HepG2 (cell line): Measurements from ENCODE around the gene TPBG. TPM values are rescaled to one million over a fixed set of nuclear protein-coding genes. Genes with fewer than 3 reads are reported as not detected.
A peak's percentile ranks its signal among the peaks of the same experiment; 100 is the strongest.
"Not testable (repeated sequence)": the region's sequence is repeated elsewhere in the genome, so short reads cannot be mapped to it uniquely, and the experiment has no call there.

Source experiments
- ATAC-seq: fragments of 200-7000 bp; cut with Tn5 transposase; 3 replicates; pipeline ENCODE4 v1.9.1; 2020; ENCODE audit warnings: mild to moderate bottlenecking, moderate library complexity
- BruUV-seq: library from RNA; stranded (reverse); fragments of 400-500 nt; replicated peaks from 2 replicates; lab custom pipeline; 2021; lab: Mats Ljungman, UMichigan
- CTCF ChIA-PET: fragments of 300-600 bp; formaldehyde crosslinking; extraction: SDS; loops from one replicate; lab custom pipeline; 2021; ENCODE audit warnings: low total read pairs, inconsistent platforms, low intra/inter-chr PET ratio; lab: Yijun Ruan, JAX
- POLR2A ChIA-PET: fragments of 350-600 bp; sonication (Branson Sonifier 250); formaldehyde crosslinking; loops from one replicate; lab custom pipeline; 2020; ENCODE audit warnings: antibody characterized with exemption, inconsistent platforms; lab: Yijun Ruan, JAX
- DNase-seq: peaks from one replicate; pipeline ENCODE4 v3.0.0-alpha.2; 2015; ENCODE audit warnings: low spot score
- FAIRE-seq: peaks from 3 replicates; lab custom pipeline; 2011; peaks lifted over from hg19 to GRCh38; lab: Jason Lieb, UNC
- H2AFZ ChIP-seq: one replicate; pipeline ENCODE4 v1.6.1; 2011; ENCODE audit warnings: low read length, inconsistent platforms
- H3K27ac ChIP-seq: fragments of 300-600 bp; 3 replicates; pipeline ENCODE4 v1.8.0; 2011; ENCODE audit warnings: mixed run types, mild to moderate bottlenecking, mixed read lengths, low read length, inconsistent platforms; ENCODE audit not compliant: insufficient read depth; ENCODE audit errors: extremely low read length
- H3K27me3 ChIP-seq, 2 experiments: fragments of 200-600 bp in 1 of 2; 2 replicates in 1 of 2; 3 replicates in 1 of 2; pipeline versions ENCODE4 v1.6.0 to v1.8.0; 2011; ENCODE audit warnings: low read length in 2 of 2, mild to moderate bottlenecking in 2 of 2, moderate library complexity in 2 of 2, inconsistent platforms in 1 of 2; ENCODE audit not compliant: insufficient read depth in 2 of 2, control insufficient read depth in 1 of 2
- H3K36me3 ChIP-seq, 2 experiments: fragments of 200-600 bp in 1 of 2; replicated peaks in 1 of 2; 2 replicates in 1 of 2; 3 replicates in 1 of 2; pipeline versions ENCODE4 v1.5.1 to v1.8.0; 2011; ENCODE audit warnings: low read length in 2 of 2, inconsistent platforms in 1 of 2; ENCODE audit not compliant: insufficient read depth in 2 of 2, control insufficient read depth in 1 of 2
- H3K4me1 ChIP-seq: 2 replicates; pipeline ENCODE4 v1.5.1; 2012; ENCODE audit warnings: low read length, inconsistent platforms; ENCODE audit not compliant: insufficient read depth
- H3K4me2 ChIP-seq: 2 replicates; pipeline ENCODE4 v1.6.0; 2011; ENCODE audit warnings: low read depth, low read length, inconsistent platforms
- H3K4me3 ChIP-seq, 3 experiments: fragments of 200-600 bp in 1 of 3; sonication (generic), shearing (Covaris generic) in 1 of 3; replicated peaks in 1 of 3; 2 replicates each; pipeline ENCODE4 v1.5.1; 2011 to 2016; ENCODE audit warnings: low read length in 3 of 3, inconsistent platforms in 2 of 3, low read depth in 2 of 3, mild to moderate bottlenecking in 2 of 3, control low read depth in 1 of 3, mixed read lengths in 1 of 3; ENCODE audit not compliant: insufficient read depth in 1 of 3
- H3K79me2 ChIP-seq: one replicate; pipeline ENCODE4 v1.6.1; 2011; ENCODE audit warnings: low read length, inconsistent platforms; ENCODE audit not compliant: insufficient read depth
- H3K9ac ChIP-seq: 2 replicates; pipeline ENCODE4 v1.6.0; 2011; ENCODE audit warnings: mild to moderate bottlenecking, low read depth, low read length, inconsistent platforms; ENCODE audit not compliant: insufficient read depth
- H3K9me3 ChIP-seq: 2 replicates; pipeline ENCODE4 v1.5.1; 2012; ENCODE audit warnings: mild to moderate bottlenecking, low read length
- H4K20me1 ChIP-seq: 2 replicates; pipeline ENCODE4 v1.6.0; 2011; ENCODE audit warnings: inconsistent platforms, mild to moderate bottlenecking, low read length, moderate library complexity; ENCODE audit not compliant: insufficient read depth
- RBAK ChIP-seq: sonication (generic); formaldehyde crosslinking; IDR thresholded peaks from 2 replicates; pipeline ENCODE4 v1.5.1; 2020; ENCODE audit warnings: mild to moderate bottlenecking, missing genetic modification reagents
- SCMH1 ChIP-seq: sonication (generic); formaldehyde crosslinking; IDR thresholded peaks from 2 replicates; pipeline ENCODE4 v1.9.0; 2021; ENCODE audit warnings: missing genetic modification reagents, mild to moderate bottlenecking, borderline replicate concordance
- SMARCE1 ChIP-seq: fragments of 450-650 bp; IDR thresholded peaks from 2 replicates; pipeline ENCODE4 v1.6.1; 2017; ENCODE audit warnings: borderline replicate concordance
- YY1 ChIP-seq: IDR thresholded peaks from 2 replicates; pipeline ENCODE4 v1.6.1; 2011; ENCODE audit warnings: low read length, low read depth, moderate library complexity, mild to moderate bottlenecking; ENCODE audit not compliant: insufficient read depth, insufficient replicate concordance
- ZMAT3 ChIP-seq: sonication (generic); formaldehyde crosslinking; conservative IDR thresholded peaks from 2 replicates; pipeline ENCODE4 v1.7.0; 2021; ENCODE audit warnings: missing genetic modification reagents
- ZNF34 ChIP-seq: sonication (generic); formaldehyde crosslinking; IDR thresholded peaks from 2 replicates; pipeline ENCODE4 v1.4.0; 2020; ENCODE audit warnings: mild to moderate bottlenecking, missing genetic modification reagents, borderline replicate concordance
- WGBS: methylation state at CpG from one replicate; pipeline ENCODE4 v1.1.6; 2017; ENCODE audit warnings: low lambda C conversion rate; 5-methylcytosine and 5-hydroxymethylcytosine counted together
- in situ Hi-C: cut with HindIII; loops from 2 replicates; pipeline ENCODE4 v1.10.0; 2017; ENCODE audit warnings: low pct_unique_long_range_greater_than_20kb; ENCODE audit not compliant: extremely low pct_ligation_motif_present
- intact Hi-C: fragments of 100-400 bp; cut with micrococcal nuclease; formaldehyde crosslinking; loops from one replicate; pipeline ENCODE4 v1.10.0; 2022; ENCODE audit not compliant: unreplicated experiment
- polyA plus RNA-seq, 8 experiments: library from polyadenylated mRNA; depleted of rRNA in 3 of 8; stranded (reverse) in 7 of 8; unstranded in 1 of 8; fragments of >200 nt; fragmentation: Illumina TruSeq in 4 of 8; extraction: Trizol in 4 of 8; gene quantifications; 2 replicates each; pipeline versions ENCODE4 v1.2.1 to v1.2.3, GENCODE V29; 2011 to 2016; ENCODE audit warnings: low read depth in 4 of 8, missing spikeins in 1 of 8, mixed read lengths in 1 of 8; ENCODE audit not compliant: insufficient read depth in 1 of 8
- total RNA-seq, 5 experiments: library from RNA; depleted of rRNA; stranded (reverse); fragments of >200 nt; fragmentation: Illumina TruSeq; extraction: Trizol; gene quantifications; 2 replicates each; pipeline ENCODE4 v1.2.3, GENCODE V29; 2016; ENCODE audit warnings: low read depth in 1 of 5
- TF ChIP-seq, protein P1 (sequence below): sonication (generic); formaldehyde crosslinking; IDR thresholded peaks from 2 replicates; pipeline ENCODE4 v1.4.0; 2020; ENCODE audit warnings: missing genetic modification reagents, borderline replicate concordance
- TF ChIP-seq, protein P2 (sequence below): sonication (generic); formaldehyde crosslinking; IDR thresholded peaks from 2 replicates; pipeline ENCODE4 v1.4.0; 2020; ENCODE audit warnings: missing genetic modification reagents, mild to moderate bottlenecking, borderline replicate concordance
- TF ChIP-seq, protein P3 (sequence below): sonication (generic); formaldehyde crosslinking; IDR thresholded peaks from 2 replicates; pipeline ENCODE4 v1.9.0; 2022; ENCODE audit warnings: low read depth, missing genetic modification reagents

The TPBG gene
- total and polyA plus RNA-seq, 2 of the 13 experiments (the other 11 are each of a cell fraction or from before 2014, with no cell fraction given) = 0.73 to 0.75 TPM

DNA sequence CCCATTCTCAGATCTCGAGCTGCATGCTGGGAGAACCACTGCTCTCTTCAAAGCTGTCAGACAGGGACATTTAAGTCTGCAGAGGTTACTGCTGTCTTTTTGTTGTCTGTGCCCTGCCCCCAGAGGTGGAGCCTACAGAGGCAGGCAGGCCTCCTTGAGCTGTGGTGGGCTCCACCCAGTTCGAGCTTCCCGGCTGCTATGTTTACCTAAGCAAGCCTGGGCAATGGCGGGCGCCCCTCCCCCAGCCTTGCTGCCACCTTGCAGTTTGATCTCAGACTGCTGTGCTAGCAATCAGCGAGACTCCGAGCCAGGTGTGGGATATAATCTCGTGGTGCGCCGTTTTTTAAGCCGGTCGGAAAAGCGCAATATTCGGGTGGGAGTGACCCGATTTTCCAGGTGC lies 31.2 kb downstream of the TPBG start:
- DNase-seq, H3K79me2 ChIP-seq, H3K4me3 ChIP-seq, CTCF ChIA-PET, H3K9ac ChIP-seq, BruUV-seq, H3K9me3 ChIP-seq, H3K27me3 ChIP-seq, intact Hi-C loops, ATAC-seq, POLR2A ChIA-PET, H3K4me1 ChIP-seq, H3K27ac ChIP-seq, H4K20me1 ChIP-seq, H3K36me3 ChIP-seq, FAIRE-seq, H3K4me2 ChIP-seq, H2AFZ ChIP-seq, in situ Hi-C loops: not testable (repeated sequence)
- TF ChIP-seq, protein P1, sequence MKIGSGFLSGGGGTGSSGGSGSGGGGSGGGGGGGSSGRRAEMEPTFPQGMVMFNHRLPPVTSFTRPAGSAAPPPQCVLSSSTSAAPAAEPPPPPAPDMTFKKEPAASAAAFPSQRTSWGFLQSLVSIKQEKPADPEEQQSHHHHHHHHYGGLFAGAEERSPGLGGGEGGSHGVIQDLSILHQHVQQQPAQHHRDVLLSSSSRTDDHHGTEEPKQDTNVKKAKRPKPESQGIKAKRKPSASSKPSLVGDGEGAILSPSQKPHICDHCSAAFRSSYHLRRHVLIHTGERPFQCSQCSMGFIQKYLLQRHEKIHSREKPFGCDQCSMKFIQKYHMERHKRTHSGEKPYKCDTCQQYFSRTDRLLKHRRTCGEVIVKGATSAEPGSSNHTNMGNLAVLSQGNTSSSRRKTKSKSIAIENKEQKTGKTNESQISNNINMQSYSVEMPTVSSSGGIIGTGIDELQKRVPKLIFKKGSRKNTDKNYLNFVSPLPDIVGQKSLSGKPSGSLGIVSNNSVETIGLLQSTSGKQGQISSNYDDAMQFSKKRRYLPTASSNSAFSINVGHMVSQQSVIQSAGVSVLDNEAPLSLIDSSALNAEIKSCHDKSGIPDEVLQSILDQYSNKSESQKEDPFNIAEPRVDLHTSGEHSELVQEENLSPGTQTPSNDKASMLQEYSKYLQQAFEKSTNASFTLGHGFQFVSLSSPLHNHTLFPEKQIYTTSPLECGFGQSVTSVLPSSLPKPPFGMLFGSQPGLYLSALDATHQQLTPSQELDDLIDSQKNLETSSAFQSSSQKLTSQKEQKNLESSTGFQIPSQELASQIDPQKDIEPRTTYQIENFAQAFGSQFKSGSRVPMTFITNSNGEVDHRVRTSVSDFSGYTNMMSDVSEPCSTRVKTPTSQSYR = peak; percentile 36; the same call in 1 of the 2 replicates
- WGBS = 85% methylated on average over 10 of the region's 15 CpGs

DNA sequence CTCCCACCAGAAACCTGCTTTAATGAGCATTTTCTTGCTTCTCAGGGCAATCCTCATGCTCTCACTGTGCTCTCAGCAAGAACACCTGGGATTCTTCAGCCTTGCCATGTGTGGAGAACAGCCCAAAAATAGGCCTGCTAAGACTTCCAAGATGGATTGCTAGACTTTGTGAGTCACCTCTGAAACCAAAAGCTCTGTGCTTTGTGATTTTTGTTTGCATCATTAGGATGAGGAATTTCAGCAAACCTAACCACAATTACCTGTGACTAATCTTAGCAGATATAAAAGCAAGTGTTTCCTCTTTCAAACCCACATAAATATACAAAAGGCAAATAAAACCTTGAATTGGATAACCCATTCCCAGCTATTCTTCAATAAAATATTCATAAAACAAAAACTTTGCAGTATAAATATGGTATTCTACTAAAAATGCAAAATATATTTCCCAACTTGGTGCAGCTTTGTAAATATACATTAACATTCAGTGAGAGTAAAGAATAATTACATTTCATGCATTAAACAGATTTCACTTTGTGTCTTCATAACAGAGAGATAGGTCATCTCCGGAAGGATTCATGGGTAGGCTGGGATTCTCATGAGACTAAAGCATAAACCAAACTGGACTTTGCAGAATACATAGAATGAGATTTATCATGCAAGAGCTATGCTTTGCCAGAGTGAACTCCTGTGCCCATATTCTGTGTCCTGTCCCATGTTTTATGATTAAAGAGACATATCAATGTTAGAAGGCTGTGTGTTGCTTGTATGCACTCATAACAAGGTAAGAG lies 33.5 kb downstream of the TPBG start:
- no peak overlapping the region for H3K9ac ChIP-seq
- no peaks in the 10 kb centered on the region for H4K20me1 ChIP-seq
- DNase-seq (no peak), FAIRE-seq (no peak), ATAC-seq (no peak)
- BruUV-seq = no TSS peak
- no peaks in the 10 kb centered on the region for H3K79me2 ChIP-seq
- WGBS = 52% methylated on average over 1 of the region's 1 CpG
- H2AFZ ChIP-seq = no peak overlapping the region
- in situ Hi-C loops = no loop called here
- H3K9me3 ChIP-seq = no peaks in the 10 kb centered on the region
- H3K4me1 ChIP-seq = no peaks in the 10 kb centered on the region
- no peak overlapping the region for H3K4me2 ChIP-seq
- ChIA-PET CTCF (no interaction called here), POLR2A (no interaction called here)
- no peak overlapping the region for H3K27ac ChIP-seq
- intact Hi-C loops = loop anchor here (2.0 kb wide), 1 partner anchor 32 kb away; no protein-coding TSS in a partner anchor
- no peak overlapping the region for H3K4me3 ChIP-seq
- no peaks in the 10 kb centered on the region for H3K36me3 ChIP-seq
- no peaks in the 10 kb centered on the region for H3K27me3 ChIP-seq
- TF ChIP-seq ZNF34 (CRISPR knock-in tag) = no peak
- TF ChIP-seq, protein P2, sequence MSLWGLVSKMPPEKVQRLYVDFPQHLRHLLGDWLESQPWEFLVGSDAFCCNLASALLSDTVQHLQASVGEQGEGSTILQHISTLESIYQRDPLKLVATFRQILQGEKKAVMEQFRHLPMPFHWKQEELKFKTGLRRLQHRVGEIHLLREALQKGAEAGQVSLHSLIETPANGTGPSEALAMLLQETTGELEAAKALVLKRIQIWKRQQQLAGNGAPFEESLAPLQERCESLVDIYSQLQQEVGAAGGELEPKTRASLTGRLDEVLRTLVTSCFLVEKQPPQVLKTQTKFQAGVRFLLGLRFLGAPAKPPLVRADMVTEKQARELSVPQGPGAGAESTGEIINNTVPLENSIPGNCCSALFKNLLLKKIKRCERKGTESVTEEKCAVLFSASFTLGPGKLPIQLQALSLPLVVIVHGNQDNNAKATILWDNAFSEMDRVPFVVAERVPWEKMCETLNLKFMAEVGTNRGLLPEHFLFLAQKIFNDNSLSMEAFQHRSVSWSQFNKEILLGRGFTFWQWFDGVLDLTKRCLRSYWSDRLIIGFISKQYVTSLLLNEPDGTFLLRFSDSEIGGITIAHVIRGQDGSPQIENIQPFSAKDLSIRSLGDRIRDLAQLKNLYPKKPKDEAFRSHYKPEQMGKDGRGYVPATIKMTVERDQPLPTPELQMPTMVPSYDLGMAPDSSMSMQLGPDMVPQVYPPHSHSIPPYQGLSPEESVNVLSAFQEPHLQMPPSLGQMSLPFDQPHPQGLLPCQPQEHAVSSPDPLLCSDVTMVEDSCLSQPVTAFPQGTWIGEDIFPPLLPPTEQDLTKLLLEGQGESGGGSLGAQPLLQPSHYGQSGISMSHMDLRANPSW = no peak
- no peak for TF ChIP-seq ZMAT3 (CRISPR knock-in tag)
- TF ChIP-seq, protein P3, sequence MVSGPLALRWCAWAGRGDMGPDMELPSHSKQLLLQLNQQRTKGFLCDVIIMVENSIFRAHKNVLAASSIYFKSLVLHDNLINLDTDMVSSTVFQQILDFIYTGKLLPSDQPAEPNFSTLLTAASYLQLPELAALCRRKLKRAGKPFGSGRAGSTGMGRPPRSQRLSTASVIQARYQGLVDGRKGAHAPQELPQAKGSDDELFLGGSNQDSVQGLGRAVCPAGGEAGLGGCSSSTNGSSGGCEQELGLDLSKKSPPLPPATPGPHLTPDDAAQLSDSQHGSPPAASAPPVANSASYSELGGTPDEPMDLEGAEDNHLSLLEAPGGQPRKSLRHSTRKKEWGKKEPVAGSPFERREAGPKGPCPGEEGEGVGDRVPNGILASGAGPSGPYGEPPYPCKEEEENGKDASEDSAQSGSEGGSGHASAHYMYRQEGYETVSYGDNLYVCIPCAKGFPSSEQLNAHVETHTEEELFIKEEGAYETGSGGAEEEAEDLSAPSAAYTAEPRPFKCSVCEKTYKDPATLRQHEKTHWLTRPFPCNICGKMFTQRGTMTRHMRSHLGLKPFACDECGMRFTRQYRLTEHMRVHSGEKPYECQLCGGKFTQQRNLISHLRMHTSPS (CRISPR knock-in tag) = no peak
- no peak for TF ChIP-seq SCMH1
- no peak for TF ChIP-seq YY1
- TF ChIP-seq RBAK (CRISPR knock-in tag) = no peak
- TF ChIP-seq SMARCE1 = no peak
